ENCODE data around the gene TPP2.

- TF ChIP-seq CTCF (IDR thresholded peaks at IDR 0.05 in 4 of 5, conservative IDR thresholded peaks at IDR 0.05 in 1 of 5) (no peak), POLR2A (IDR thresholded peaks at IDR 0.05) (no peak)
Measured at GRCh38 chr13:102690883-102691282, 94.1 kb downstream of the TPP2 start.
